Measurements from ENCODE around the gene RAB28.
"Not testable (repeated sequence)": the region's sequence is repeated elsewhere in the genome, so short reads cannot be mapped to it uniquely, and the experiment has no call there.

RAB28 gene

GRCh38 chr4:13445841-13446790 is 38.0 kb downstream of the RAB28 start:
- no peak for DNase-seq

- no peak for DNase-seq
Observed at GRCh38 chr4:13441506-13441905, 42.6 kb downstream of the RAB28 start.

- DNase-seq = no peak
Observed at GRCh38 chr4:13436962-13437361, 47.2 kb downstream of the RAB28 start.

- no peak for DNase-seq
Observed at GRCh38 chr4:13432453-13432852, 51.7 kb downstream of the RAB28 start.

- DNase-seq = no peak
Observed at GRCh38 chr4:13430834-13431568, 53.1 kb downstream of the RAB28 start.

- no peak for DNase-seq
Observed at GRCh38 chr4:13427599-13428325, 56.4 kb downstream of the RAB28 start.

GRCh38 chr4:13415068-13415785 is 68.9 kb downstream of the RAB28 start:
- no peak for DNase-seq

GRCh38 chr4:13413729-13414437 is 70.3 kb downstream of the RAB28 start:
- DNase-seq = no peak

- no peak for DNase-seq
Observed at GRCh38 chr4:13411942-13412341, 72.2 kb downstream of the RAB28 start.

- no peak for DNase-seq
Observed at GRCh38 chr4:13409324-13409723, 74.8 kb downstream of the RAB28 start.

GRCh38 chr4:13406156-13406555 is 78.0 kb downstream of the RAB28 start:
- not testable (repeated sequence) for DNase-seq

- peak; percentile 3 for DNase-seq
Observed at GRCh38 chr4:13403833-13404232, 80.3 kb downstream of the RAB28 start.

GRCh38 chr4:13403326-13403725 is 80.8 kb downstream of the RAB28 start:
- no peak for DNase-seq

- DNase-seq = peak; percentile 22
Observed at GRCh38 chr4:13399257-13399656, 84.9 kb downstream of the RAB28 start.

- no peak for DNase-seq
Observed at GRCh38 chr4:13396161-13396560, 88.0 kb downstream of the RAB28 start.

- DNase-seq = not testable (repeated sequence)
Observed at GRCh38 chr4:13389901-13390300, 94.2 kb downstream of the RAB28 start.

GRCh38 chr4:13386405-13387107 is 97.6 kb downstream of the RAB28 start:
- DNase-seq = peak; percentile 2

- DNase-seq = no peak
Observed at GRCh38 chr4:13384055-13384454, 100.1 kb downstream of the RAB28 start.

GRCh38 chr4:13378973-13379759 is 105.0 kb downstream of the RAB28 start:
- no peak for DNase-seq

- DNase-seq = no peak
Observed at GRCh38 chr4:13371048-13371447, 113.1 kb downstream of the RAB28 start.
